ENCODE results near the gene ARHGAP24.

ARHGAP24 gene

GRCh38 chr4:85860066-85860740 lies 385.3 kb downstream of the ARHGAP24 start:
- peak; percentile 82 for DNase-seq (ENCODE audit: low read depth)
- TF ChIP-seq CTCF (conservative IDR thresholded peaks at IDR 0.05; ENCODE audit: control insufficient read depth, insufficient read depth, low read depth, low read length) = no peak
- no peak overlapping the region for H3K4me3 ChIP-seq (ENCODE audit: control insufficient read depth, low read depth, low read length)

GRCh38 chr4:85861064-85861765 lies 386.3 kb downstream of the ARHGAP24 start:
- no peak overlapping the region for H3K4me3 ChIP-seq (ENCODE audit: control insufficient read depth, low read depth, low read length)
- no peak for TF ChIP-seq CTCF (conservative IDR thresholded peaks at IDR 0.05; ENCODE audit: control insufficient read depth, insufficient read depth, low read depth, low read length)
- no peak for DNase-seq (ENCODE audit: low read depth)

GRCh38 chr4:85862896-85863295 lies 387.9 kb downstream of the ARHGAP24 start:
- no peak overlapping the region for H3K4me3 ChIP-seq (ENCODE audit: control insufficient read depth, low read depth, low read length)
- no peak for TF ChIP-seq CTCF (conservative IDR thresholded peaks at IDR 0.05; ENCODE audit: control insufficient read depth, insufficient read depth, low read depth, low read length)
- no peak for DNase-seq (ENCODE audit: low read depth)

- H3K4me3 ChIP-seq (ENCODE audit: control insufficient read depth, low read depth, low read length) = no peak overlapping the region
- DNase-seq (ENCODE audit: low read depth) = peak; percentile 19
- TF ChIP-seq CTCF (conservative IDR thresholded peaks at IDR 0.05; ENCODE audit: control insufficient read depth, insufficient read depth, low read depth, low read length) = no peak
Measured at GRCh38 chr4:85864259-85865205, 389.6 kb downstream of the ARHGAP24 start.

GRCh38 chr4:85865256-85865655 lies 390.3 kb downstream of the ARHGAP24 start:
- TF ChIP-seq CTCF (conservative IDR thresholded peaks at IDR 0.05; ENCODE audit: control insufficient read depth, insufficient read depth, low read depth, low read length) = no peak
- no peak for DNase-seq (ENCODE audit: low read depth)
- H3K4me3 ChIP-seq (ENCODE audit: control insufficient read depth, low read depth, low read length) = no peak overlapping the region

- no peak overlapping the region for H3K4me3 ChIP-seq (ENCODE audit: control insufficient read depth, low read depth, low read length)
- TF ChIP-seq CTCF (conservative IDR thresholded peaks at IDR 0.05; ENCODE audit: control insufficient read depth, insufficient read depth, low read depth, low read length) = no peak
- DNase-seq (ENCODE audit: low read depth) = peak; percentile 47
Measured at GRCh38 chr4:85866508-85866907, 391.6 kb downstream of the ARHGAP24 start.
